ENCODE measurements around the gene KAT14. TPM values are rescaled to one million over a fixed set of nuclear protein-coding genes. Genes with fewer than 3 reads are reported as not detected.
A peak's percentile ranks its signal among the peaks of the same experiment; 100 is the strongest.
"Not testable (repeated sequence)": the region's sequence is repeated elsewhere in the genome, so short reads cannot be mapped to it uniquely, and the experiment has no call there.

KAT14 gene
- total and polyA plus RNA-seq, 2 donors, result 9.8 to 17.1 TPM

DNA sequence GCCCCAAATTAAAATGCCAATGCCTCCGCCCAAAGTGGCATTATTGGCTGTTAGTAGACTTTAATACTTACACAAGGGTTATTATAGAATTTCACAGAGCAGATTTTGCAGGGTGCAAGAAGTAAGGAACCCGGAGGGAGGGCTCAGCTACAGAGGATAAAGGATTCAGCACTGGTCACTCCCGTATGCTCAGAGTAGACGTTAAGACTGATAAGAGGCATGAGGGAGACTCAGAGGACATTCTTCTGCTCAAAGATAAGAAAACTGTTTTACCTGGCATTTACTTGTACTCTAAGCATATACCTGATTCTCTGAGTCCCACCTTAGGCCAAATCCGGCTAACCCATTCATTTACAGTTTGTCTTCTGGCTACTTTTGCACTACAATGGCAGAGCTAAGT is 43.5 kb upstream of the KAT14 start:
- no peaks in the 10 kb centered on the region for H3K4me1 ChIP-seq (ENCODE audit: control insufficient read depth in 2 of 2, insufficient read depth in 2 of 2, low read length in 2 of 2)
- no peak overlapping the region for H3K4me3 ChIP-seq (ENCODE audit: low read length in 2 of 2)
- no peak overlapping the region for H3K27ac ChIP-seq (ENCODE audit: low read depth in 1 of 2, low read length in 1 of 2)
- DNase-seq (ENCODE audit: low read depth in 6 of 9, low spot score in 9 of 9), result no peak
- H3K9me3 ChIP-seq (ENCODE audit: control insufficient read depth in 2 of 2, insufficient read depth in 1 of 2, low read length in 1 of 2), result no peaks in the 10 kb centered on the region
- 81% methylated on average over 5 of the region's 5 CpGs for WGBS
- H3K36me3 ChIP-seq (ENCODE audit: control insufficient read depth in 2 of 2, insufficient read depth in 2 of 2, low read length in 1 of 2), result no peaks in the 10 kb centered on the region
- no peaks in the 10 kb centered on the region for H3K27me3 ChIP-seq (ENCODE audit: control insufficient read depth in 2 of 2, insufficient read depth in 1 of 2, low read length in 1 of 2)

DNA sequence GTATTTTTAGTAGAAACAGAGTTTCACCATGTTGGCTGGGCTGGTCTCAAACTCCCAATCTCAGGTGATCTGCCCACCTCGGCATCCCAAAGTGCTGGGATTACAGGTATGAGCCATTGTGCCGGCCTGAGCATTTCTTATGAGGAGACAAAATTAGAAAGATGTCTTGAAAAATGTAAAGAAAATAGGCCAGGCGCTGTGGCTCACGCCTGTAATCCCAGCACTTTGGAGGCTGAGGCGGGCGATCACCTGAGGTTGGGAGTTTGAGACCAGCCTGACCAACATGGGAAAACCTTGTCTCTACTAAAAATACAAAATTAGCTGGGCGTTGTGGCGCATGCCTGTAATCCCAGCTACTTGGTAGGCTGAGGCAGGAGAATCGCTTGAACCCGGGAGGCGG is 37.1 kb upstream of the KAT14 start:
- not testable (repeated sequence) for H3K9me3 ChIP-seq (ENCODE audit: control insufficient read depth in 2 of 2, insufficient read depth in 1 of 2, low read length in 1 of 2); H3K36me3 ChIP-seq (ENCODE audit: control insufficient read depth in 2 of 2, insufficient read depth in 2 of 2, low read length in 1 of 2); H3K4me1 ChIP-seq (ENCODE audit: control insufficient read depth in 2 of 2, insufficient read depth in 2 of 2, low read length in 2 of 2); DNase-seq (ENCODE audit: low read depth in 6 of 9, low spot score in 9 of 9); H3K27me3 ChIP-seq (ENCODE audit: control insufficient read depth in 2 of 2, insufficient read depth in 1 of 2, low read length in 1 of 2); H3K4me3 ChIP-seq (ENCODE audit: low read length in 2 of 2); H3K27ac ChIP-seq (ENCODE audit: low read depth in 1 of 2, low read length in 1 of 2)
- WGBS, result 97% methylated on average over 11 of the region's 11 CpGs

DNA sequence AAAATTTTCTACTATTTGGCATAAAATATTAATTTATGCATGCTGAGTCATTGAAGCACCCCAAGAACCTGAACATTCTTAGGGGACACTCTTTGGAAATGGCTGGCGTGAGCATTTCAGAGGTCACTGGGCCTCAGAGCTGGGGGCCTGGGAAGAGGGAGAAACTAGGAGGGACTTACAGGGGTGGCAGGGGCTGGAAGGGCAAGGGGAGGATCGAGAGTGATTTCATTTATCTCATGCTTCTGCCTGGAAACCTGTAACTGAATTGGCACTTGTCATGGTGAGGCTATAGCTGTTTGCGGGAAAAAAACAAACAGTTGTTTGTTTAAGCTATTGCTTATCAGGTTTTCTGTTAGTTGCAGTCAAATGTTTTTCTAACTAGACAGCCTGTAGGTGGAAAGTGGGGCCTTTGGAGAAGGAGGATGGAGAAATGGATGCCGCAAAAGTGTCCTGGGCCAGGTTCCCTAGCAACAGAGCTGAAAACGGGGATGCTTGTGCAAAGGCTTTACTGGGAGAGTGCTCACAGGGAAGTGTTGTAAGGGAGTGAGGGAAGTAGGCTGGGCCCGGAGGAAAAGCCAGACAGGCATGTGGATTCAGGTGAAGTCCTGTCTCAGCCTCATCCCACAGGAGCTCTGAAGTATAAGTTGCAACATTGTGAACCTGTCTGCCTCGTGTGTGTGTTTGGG is 36.4 kb upstream of the KAT14 start:
- no peaks in the 10 kb centered on the region for H3K36me3 ChIP-seq (ENCODE audit: control insufficient read depth in 2 of 2, insufficient read depth in 2 of 2, low read length in 1 of 2)
- H3K27ac ChIP-seq (ENCODE audit: low read depth in 1 of 2, low read length in 1 of 2), result no peak overlapping the region
- 73% methylated on average over 7 of the region's 7 CpGs for WGBS
- H3K27me3 ChIP-seq (ENCODE audit: control insufficient read depth in 2 of 2, insufficient read depth in 1 of 2, low read length in 1 of 2), result peaks cover 0 to 5% of the 10 kb centered on the region in 2 donors
- H3K4me3 ChIP-seq (ENCODE audit: low read length in 2 of 2), result no peak overlapping the region
- DNase-seq (ENCODE audit: low read depth in 6 of 9, low spot score in 9 of 9), result no peak
- H3K4me1 ChIP-seq (ENCODE audit: control insufficient read depth in 2 of 2, insufficient read depth in 2 of 2, low read length in 2 of 2), result no peaks in the 10 kb centered on the region
- H3K9me3 ChIP-seq (ENCODE audit: control insufficient read depth in 2 of 2, insufficient read depth in 1 of 2, low read length in 1 of 2), result no peaks in the 10 kb centered on the region

GRCh38 chr20:18103497-18103896 is 34.2 kb upstream of the KAT14 start:
- Histone ChIP-seq H3K27ac (ENCODE audit: low read depth in 1 of 2, low read length in 1 of 2) (no peak overlapping the region), H3K36me3 (ENCODE audit: control insufficient read depth in 2 of 2, insufficient read depth in 2 of 2, low read length in 1 of 2) (no peaks in the 10 kb centered on the region), H3K9me3 (ENCODE audit: control insufficient read depth in 2 of 2, insufficient read depth in 1 of 2, low read length in 1 of 2) (no peaks in the 10 kb centered on the region), H3K4me1 (ENCODE audit: control insufficient read depth in 2 of 2, insufficient read depth in 2 of 2, low read length in 2 of 2) (no peaks in the 10 kb centered on the region), H3K27me3 (ENCODE audit: control insufficient read depth in 2 of 2, insufficient read depth in 1 of 2, low read length in 1 of 2) (peaks cover 0 to 5% of the 10 kb centered on the region in 2 donors), H3K4me3 (ENCODE audit: low read length in 2 of 2) (no peak overlapping the region)
- WGBS, result 88% methylated on average over 1 of the region's 1 CpG
- no peak for DNase-seq (ENCODE audit: low read depth in 6 of 9, low spot score in 9 of 9)

DNA sequence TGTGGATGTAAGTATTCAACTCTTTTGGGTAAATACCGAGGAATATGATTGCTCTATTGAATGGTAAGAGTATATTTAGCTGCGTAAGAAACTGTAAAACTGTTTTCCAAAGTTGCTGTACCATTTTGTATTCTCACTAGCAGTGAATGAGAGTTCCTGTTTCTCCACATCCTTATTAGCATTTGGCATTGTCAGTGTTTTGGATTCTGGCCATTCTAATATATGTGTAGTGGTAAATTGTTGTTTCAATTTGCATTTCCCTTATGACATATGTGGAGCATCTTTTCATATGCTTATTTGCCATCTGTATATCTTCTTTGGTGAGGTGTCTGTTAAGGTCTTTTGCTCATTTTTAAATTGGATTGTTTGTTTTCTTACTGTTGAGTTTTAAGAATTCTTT is 29.3 kb upstream of the KAT14 start:
- H3K27me3 ChIP-seq (ENCODE audit: control insufficient read depth in 2 of 2, insufficient read depth in 1 of 2, low read length in 1 of 2), result no peaks in the 10 kb centered on the region
- DNase-seq (ENCODE audit: low read depth in 6 of 9, low spot score in 9 of 9), result no peak
- H3K36me3 ChIP-seq (ENCODE audit: control insufficient read depth in 2 of 2, insufficient read depth in 2 of 2, low read length in 1 of 2), result no peaks in the 10 kb centered on the region
- no peaks in the 10 kb centered on the region for H3K9me3 ChIP-seq (ENCODE audit: control insufficient read depth in 2 of 2, insufficient read depth in 1 of 2, low read length in 1 of 2)
- no peak overlapping the region for H3K27ac ChIP-seq (ENCODE audit: low read depth in 1 of 2, low read length in 1 of 2)
- no peak overlapping the region for H3K4me3 ChIP-seq (ENCODE audit: low read length in 2 of 2)
- WGBS, result 95% methylated on average over 2 of the region's 2 CpGs
- H3K4me1 ChIP-seq (ENCODE audit: control insufficient read depth in 2 of 2, insufficient read depth in 2 of 2, low read length in 2 of 2), result no peaks in the 10 kb centered on the region

GRCh38 chr20:18128574-18128973 is 9.1 kb upstream of the KAT14 start:
- not testable (repeated sequence) for H3K4me3 ChIP-seq (ENCODE audit: low read length in 2 of 2); H3K36me3 ChIP-seq (ENCODE audit: control insufficient read depth in 2 of 2, insufficient read depth in 2 of 2, low read length in 1 of 2); H3K9me3 ChIP-seq (ENCODE audit: control insufficient read depth in 2 of 2, insufficient read depth in 1 of 2, low read length in 1 of 2); H3K27ac ChIP-seq (ENCODE audit: low read depth in 1 of 2, low read length in 1 of 2); H3K27me3 ChIP-seq (ENCODE audit: control insufficient read depth in 2 of 2, insufficient read depth in 1 of 2, low read length in 1 of 2); H3K4me1 ChIP-seq (ENCODE audit: control insufficient read depth in 2 of 2, insufficient read depth in 2 of 2, low read length in 2 of 2)
- WGBS, result 16% methylated on average over 1 of the region's 1 CpG
- peak in 1 of 9 donors; percentile 25 for DNase-seq (ENCODE audit: low read depth in 6 of 9, low spot score in 9 of 9)

- Histone ChIP-seq H3K36me3 (ENCODE audit: control insufficient read depth in 2 of 2, insufficient read depth in 2 of 2, low read length in 1 of 2) (no peaks in the 10 kb centered on the region), H3K27me3 (ENCODE audit: control insufficient read depth in 2 of 2, insufficient read depth in 1 of 2, low read length in 1 of 2) (no peaks in the 10 kb centered on the region), H3K4me1 (ENCODE audit: control insufficient read depth in 2 of 2, insufficient read depth in 2 of 2, low read length in 2 of 2) (no peaks in the 10 kb centered on the region), H3K4me3 (ENCODE audit: low read length in 2 of 2) (no peak overlapping the region), H3K27ac (ENCODE audit: low read depth in 1 of 2, low read length in 1 of 2) (no peak overlapping the region), H3K9me3 (ENCODE audit: control insufficient read depth in 2 of 2, insufficient read depth in 1 of 2, low read length in 1 of 2) (no peaks in the 10 kb centered on the region)
- 100% methylated on average over 1 of the region's 1 CpG for WGBS
- no peak for DNase-seq (ENCODE audit: low read depth in 6 of 9, low spot score in 9 of 9)
Measured at GRCh38 chr20:18132663-18133062, 5.0 kb upstream of the KAT14 start.

DNA sequence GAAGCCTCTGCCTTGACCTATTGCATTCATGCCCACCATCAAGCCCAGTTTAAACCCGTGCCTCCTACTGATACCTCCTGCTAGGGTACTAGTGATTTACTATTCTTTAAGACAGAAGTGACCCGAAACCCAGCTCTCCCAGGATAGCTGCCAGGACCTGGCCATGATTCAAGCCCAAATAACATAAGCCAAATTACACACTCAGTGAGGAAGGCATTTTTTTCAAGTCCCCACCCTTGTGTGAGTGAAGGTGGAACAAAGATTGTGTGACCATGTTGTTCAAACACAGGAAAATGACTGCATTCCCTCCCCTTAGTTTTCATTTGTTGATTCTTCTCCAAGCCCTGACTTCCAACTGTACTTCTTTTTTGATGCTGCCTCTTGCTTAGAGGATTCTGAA is 3.7 kb upstream of the KAT14 start:
- Histone ChIP-seq H3K9me3 (ENCODE audit: control insufficient read depth in 2 of 2, insufficient read depth in 1 of 2, low read length in 1 of 2) (no peaks in the 10 kb centered on the region), H3K27me3 (ENCODE audit: control insufficient read depth in 2 of 2, insufficient read depth in 1 of 2, low read length in 1 of 2) (no peaks in the 10 kb centered on the region), H3K27ac (ENCODE audit: low read depth in 1 of 2, low read length in 1 of 2) (no peak overlapping the region), H3K36me3 (ENCODE audit: control insufficient read depth in 2 of 2, insufficient read depth in 2 of 2, low read length in 1 of 2) (no peaks in the 10 kb centered on the region), H3K4me1 (ENCODE audit: control insufficient read depth in 2 of 2, insufficient read depth in 2 of 2, low read length in 2 of 2) (peaks cover under 1 to 4% of the 10 kb centered on the region in 2 donors), H3K4me3 (ENCODE audit: low read length in 2 of 2) (no peak overlapping the region)
- 88% methylated on average over 2 of the region's 2 CpGs for WGBS
- DNase-seq (ENCODE audit: low read depth in 6 of 9, low spot score in 9 of 9), result no peak

DNA sequence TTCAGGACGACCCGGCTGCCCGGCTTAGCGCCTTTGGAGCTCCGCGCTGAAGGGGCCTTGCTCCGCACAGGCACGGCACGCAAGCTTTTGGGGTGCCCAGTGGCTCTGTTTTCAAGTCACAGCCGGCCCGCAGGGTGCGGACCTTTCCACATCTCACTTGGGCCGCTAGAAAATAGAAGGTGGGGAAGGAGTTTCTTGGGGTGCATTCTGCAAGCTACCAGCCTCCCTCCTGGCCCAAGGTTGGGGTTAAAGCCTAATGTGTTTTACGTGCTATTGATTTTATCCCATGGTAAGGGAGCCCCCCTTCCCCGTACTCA is 561 bp downstream of the KAT14 start:
- H3K9me3 ChIP-seq (ENCODE audit: control insufficient read depth in 2 of 2, insufficient read depth in 1 of 2, low read length in 1 of 2), result no peaks in the 10 kb centered on the region
- peak overlapping the region; percentile 87 to 97 for H3K4me3 ChIP-seq (ENCODE audit: low read length in 2 of 2)
- H3K27me3 ChIP-seq (ENCODE audit: control insufficient read depth in 2 of 2, insufficient read depth in 1 of 2, low read length in 1 of 2), result no peaks in the 10 kb centered on the region
- H3K27ac ChIP-seq (ENCODE audit: low read depth in 1 of 2, low read length in 1 of 2), result peak overlapping the region; percentile 45 to 96
- DNase-seq (ENCODE audit: low read depth in 6 of 9, low spot score in 9 of 9), result no peak
- H3K4me1 ChIP-seq (ENCODE audit: control insufficient read depth in 2 of 2, insufficient read depth in 2 of 2, low read length in 2 of 2), result peaks cover 3 to 9% of the 10 kb centered on the region in 2 donors
- H3K36me3 ChIP-seq (ENCODE audit: control insufficient read depth in 2 of 2, insufficient read depth in 2 of 2, low read length in 1 of 2), result peaks cover 4 to 8% of the 10 kb centered on the region in 2 donors
- WGBS, result under 1% methylated on average over 15 of the region's 15 CpGs
